Peyer's patch (tissue), 4 donors: ENCODE results near the gene XPR1.

Experiments
- CTCF ChIP-seq, 6 experiments: fragments of 450-650 bp in 4 of 6; fragments of 200-600 bp in 2 of 6; sonication (generic) in 1 of 6; IDR thresholded peaks; one replicate each; pipeline ENCODE4 v1.5.1; 2017 to 2019; ENCODE audit warnings: antibody characterized with exemption in 6 of 6, mild to moderate bottlenecking in 3 of 6, moderate library complexity in 1 of 6
- POLR2A ChIP-seq, 2 donors: fragments of 450-650 bp; IDR thresholded peaks; one replicate each; pipeline ENCODE4 v1.5.1; 2017; ENCODE audit warnings: antibody characterized with exemption in 2 of 2, mild to moderate bottlenecking in 2 of 2, moderate library complexity in 2 of 2

- no peak for TF ChIP-seq CTCF (IDR thresholded peaks at IDR 0.05)
- no peak for TF ChIP-seq POLR2A (IDR thresholded peaks at IDR 0.05)
Measured at GRCh38 chr1:180937624-180938225, 305.9 kb downstream of the XPR1 start.
